HEK293 (cell line): ENCODE results near the gene RASGRP1.
"Not testable (repeated sequence)": the region's sequence is repeated elsewhere in the genome, so short reads cannot be mapped to it uniquely, and the experiment has no call there.

ENCODE experiments used
- CTCF ChIA-PET: fragments of 350-600 bp; formaldehyde crosslinking; extraction: SDS; loops from one replicate; lab custom pipeline; 2021; ENCODE audit warnings: antibody characterized with exemption; lab: Yijun Ruan, JAX
- POLR2A ChIA-PET: fragments of 300-600 bp; formaldehyde crosslinking; extraction: SDS; loops from one replicate; lab custom pipeline; 2020; ENCODE audit warnings: antibody characterized with exemption, inconsistent platforms; lab: Yijun Ruan, JAX
- H3K27ac ChIP-seq: fragments of 200-500 bp; sonication (Bioruptor generic); 2 replicates; pipeline ENCODE4 v1.5.1; 2014; ENCODE audit warnings: low read depth, low read length, control low read depth, inconsistent platforms; ENCODE audit errors: extremely low read depth
- H3K36me3 ChIP-seq, 2 experiments: fragments of 200-500 bp in 1 of 2; sonication (Bioruptor generic) in 1 of 2; 1 replicate in 1 of 2; 2 replicates in 1 of 2; pipeline ENCODE4 v1.5.1; 2014 to 2017; ENCODE audit warnings: inconsistent platforms in 2 of 2, low read length in 2 of 2; ENCODE audit not compliant: control insufficient read depth in 2 of 2, insufficient read depth in 1 of 2
- H3K4me1 ChIP-seq: fragments of 200-500 bp; sonication (Bioruptor generic); 2 replicates; pipeline ENCODE4 v1.5.1; 2014; ENCODE audit warnings: mild to moderate bottlenecking, low read length, inconsistent platforms; ENCODE audit not compliant: control insufficient read depth, insufficient read depth
- H3K4me3 ChIP-seq: 2 replicates; pipeline ENCODE4 v1.5.1; 2011; ENCODE audit warnings: low read depth, mild to moderate bottlenecking, control low read depth, low read length, moderate library complexity
- H3K9me3 ChIP-seq: fragments of 200-500 bp; sonication (Bioruptor generic); 2 replicates; pipeline ENCODE4 v1.5.1; 2014; ENCODE audit warnings: low read depth, low read length, inconsistent platforms; ENCODE audit not compliant: control insufficient read depth, insufficient read depth
- GFI1B ChIP-seq: fragments of 450-650 bp; formaldehyde crosslinking; IDR thresholded peaks from 2 replicates; pipeline ENCODE4 v1.5.1; 2016; ENCODE audit warnings: missing biosample characterization, missing genetic modification characterization
- GLI4 ChIP-seq: fragments of 450-650 bp; formaldehyde crosslinking; IDR thresholded peaks from 2 replicates; pipeline ENCODE4 v1.5.1; 2016; ENCODE audit warnings: missing biosample characterization, missing genetic modification characterization
- HOXA7 ChIP-seq: sonication (generic); formaldehyde crosslinking; IDR thresholded peaks from 2 replicates; pipeline ENCODE4 v1.8.1; 2022; ENCODE audit warnings: missing genetic modification reagents, borderline replicate concordance
- KLF10 ChIP-seq: fragments of 450-650 bp; IDR thresholded peaks from 2 replicates; pipeline ENCODE4 v1.5.1; 2018; ENCODE audit warnings: missing biosample characterization, mild to moderate bottlenecking, missing genetic modification characterization
- OSR2 ChIP-seq: fragments of 450-650 bp; formaldehyde crosslinking; IDR thresholded peaks from 2 replicates; pipeline ENCODE4 v1.5.1; 2016; ENCODE audit warnings: missing biosample characterization, missing genetic modification characterization
- SCRT1 ChIP-seq: fragments of 450-650 bp; formaldehyde crosslinking; IDR thresholded peaks from 2 replicates; pipeline ENCODE4 v1.5.1; 2016; ENCODE audit warnings: missing biosample characterization, missing genetic modification characterization, borderline replicate concordance
- SCRT2 ChIP-seq: fragments of 450-650 bp; formaldehyde crosslinking; IDR thresholded peaks from 2 replicates; pipeline ENCODE4 v1.5.1; 2016; ENCODE audit warnings: missing biosample characterization, missing genetic modification characterization
- SP2 ChIP-seq: fragments of 450-650 bp; formaldehyde crosslinking; IDR thresholded peaks from 2 replicates; pipeline ENCODE4 v1.5.1; 2016; ENCODE audit warnings: missing biosample characterization, missing genetic modification characterization
- SP3 ChIP-seq: fragments of 450-650 bp; formaldehyde crosslinking; IDR thresholded peaks from 2 replicates; pipeline ENCODE4 v1.5.1; 2016; ENCODE audit warnings: missing biosample characterization, missing genetic modification characterization
- ZBTB8A ChIP-seq: fragments of 450-650 bp; formaldehyde crosslinking; IDR thresholded peaks from 2 replicates; pipeline ENCODE4 v1.5.1; 2016; ENCODE audit warnings: missing biosample characterization, missing genetic modification characterization
- ZFP3 ChIP-seq: fragments of 450-650 bp; formaldehyde crosslinking; IDR thresholded peaks from 2 replicates; pipeline ENCODE4 v1.5.1; 2016; ENCODE audit warnings: low read depth, missing biosample characterization, missing genetic modification characterization
- ZFP37 ChIP-seq: fragments of 450-650 bp; formaldehyde crosslinking; IDR thresholded peaks from 2 replicates; pipeline ENCODE4 v1.5.1; 2016; ENCODE audit warnings: missing biosample characterization, missing genetic modification characterization
- ZNF140 ChIP-seq: fragments of 450-650 bp; formaldehyde crosslinking; IDR thresholded peaks from 2 replicates; pipeline ENCODE4 v1.5.1; 2016; ENCODE audit warnings: missing biosample characterization, missing genetic modification characterization
- ZNF221 ChIP-seq: fragments of 450-650 bp; formaldehyde crosslinking; IDR thresholded peaks from 2 replicates; pipeline ENCODE4 v1.5.1; 2017; ENCODE audit warnings: missing biosample characterization, missing genetic modification characterization, borderline replicate concordance
- ZNF239 ChIP-seq: fragments of 450-650 bp; formaldehyde crosslinking; IDR thresholded peaks from 2 replicates; pipeline ENCODE4 v1.5.1; 2016; ENCODE audit warnings: missing biosample characterization, missing genetic modification characterization
- ZNF24 ChIP-seq: fragments of 450-650 bp; formaldehyde crosslinking; IDR thresholded peaks from 2 replicates; pipeline ENCODE4 v1.5.1; 2016; ENCODE audit warnings: missing biosample characterization, missing genetic modification characterization
- ZNF398 ChIP-seq: fragments of 450-650 bp; formaldehyde crosslinking; IDR thresholded peaks from 2 replicates; pipeline ENCODE4 v1.5.1; 2017; ENCODE audit warnings: missing biosample characterization, missing genetic modification characterization
- ZNF777 ChIP-seq: fragments of 450-650 bp; formaldehyde crosslinking; IDR thresholded peaks from 2 replicates; pipeline ENCODE4 v1.5.1; 2017; ENCODE audit warnings: missing biosample characterization, missing genetic modification characterization, borderline replicate concordance
- TF ChIP-seq, protein P1 (sequence below): fragments of 450-650 bp; formaldehyde crosslinking; IDR thresholded peaks from 2 replicates; pipeline ENCODE4 v1.5.1; 2017; ENCODE audit warnings: missing biosample characterization, missing genetic modification characterization

Gene RASGRP1

GRCh38 chr15:38587214-38587613, 22.6 kb upstream of the RASGRP1 start:
- H3K4me1 ChIP-seq = no peaks in the 10 kb centered on the region
- H3K27ac ChIP-seq = no peak overlapping the region
- no peaks in the 10 kb centered on the region for H3K9me3 ChIP-seq
- POLR2A ChIA-PET = no interaction called here
- no peak for TF ChIP-seq GLI4 (tag by site-specific recombination)
- no peak for TF ChIP-seq ZNF24 (tag by site-specific recombination)
- TF ChIP-seq ZNF140 (tag by site-specific recombination) = no peak
- no peak for TF ChIP-seq SP3 (tag by site-specific recombination)
- no peak for TF ChIP-seq ZBTB8A
- TF ChIP-seq GFI1B (tag by site-specific recombination) = no peak
- TF ChIP-seq ZFP3 = no peak
- no peak for TF ChIP-seq ZNF777 (tag by site-specific recombination)
- no peak for TF ChIP-seq ZFP37 (tag by site-specific recombination)
- TF ChIP-seq KLF10 (tag by site-specific recombination) = no peak
- TF ChIP-seq SP2 (tag by site-specific recombination) = no peak
- no peak for TF ChIP-seq ZNF239 (tag by site-specific recombination)
- TF ChIP-seq, all 188 proteins: peak for 0
- CTCF ChIA-PET = interaction anchor here (1.3 to 1.5 kb wide), 2 partner anchors 23 to 103 kb away, joined by 3 to 5 read pairs; partner anchors contain the start of gene RASGRP1
- H3K4me3 ChIP-seq = no peak overlapping the region
- H3K36me3 ChIP-seq = no peaks in the 10 kb centered on the region

GRCh38 chr15:38586005-38586404, 21.4 kb upstream of the RASGRP1 start:
- H3K36me3 ChIP-seq = not testable (repeated sequence)
- 0 out of 2 replicates have a peak, but pooled peaks have one; percentile 23 for TF ChIP-seq SCRT1
- TF ChIP-seq SCRT2 = peak; percentile 70
- TF ChIP-seq, all 188 proteins: peak for 2; not testable (repeated sequence) for 186
- H3K4me3 ChIP-seq, CTCF ChIA-PET, H3K4me1 ChIP-seq, H3K9me3 ChIP-seq, POLR2A ChIA-PET, H3K27ac ChIP-seq: not testable (repeated sequence)

GRCh38 chr15:38578626-38579025, 14.0 kb upstream of the RASGRP1 start:
- H3K27ac ChIP-seq = no peak overlapping the region
- H3K36me3 ChIP-seq = no peaks in the 10 kb centered on the region
- no peaks in the 10 kb centered on the region for H3K4me1 ChIP-seq
- no peak overlapping the region for H3K4me3 ChIP-seq
- H3K9me3 ChIP-seq = no peaks in the 10 kb centered on the region
- ChIA-PET CTCF (no interaction called here), POLR2A (no interaction called here)
- no peak for TF ChIP-seq ZNF398 (tag by site-specific recombination)
- TF ChIP-seq, protein P1, sequence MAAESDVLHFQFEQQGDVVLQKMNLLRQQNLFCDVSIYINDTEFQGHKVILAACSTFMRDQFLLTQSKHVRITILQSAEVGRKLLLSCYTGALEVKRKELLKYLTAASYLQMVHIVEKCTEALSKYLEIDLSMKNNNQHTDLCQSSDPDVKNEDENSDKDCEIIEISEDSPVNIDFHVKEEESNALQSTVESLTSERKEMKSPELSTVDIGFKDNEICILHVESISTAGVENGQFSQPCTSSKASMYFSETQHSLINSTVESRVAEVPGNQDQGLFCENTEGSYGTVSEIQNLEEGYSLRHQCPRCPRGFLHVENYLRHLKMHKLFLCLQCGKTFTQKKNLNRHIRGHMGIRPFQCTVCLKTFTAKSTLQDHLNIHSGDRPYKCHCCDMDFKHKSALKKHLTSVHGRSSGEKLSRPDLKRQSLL = no peak
- no peak for TF ChIP-seq OSR2 (tag by site-specific recombination)
- no peak for TF ChIP-seq ZNF221 (tag by site-specific recombination)
- no peak for TF ChIP-seq HOXA7 (CRISPR knock-in tag)
- TF ChIP-seq GLI4 (tag by site-specific recombination) = no peak
